8988T (cell line): ENCODE data around the gene MX2.
"Not testable (repeated sequence)": the region's sequence is repeated elsewhere in the genome, so short reads cannot be mapped to it uniquely, and the experiment has no call there.

Experiments
- DNase-seq: peaks from one replicate; pipeline ENCODE4 v3.0.0; 2011

MX2 gene, protein sequence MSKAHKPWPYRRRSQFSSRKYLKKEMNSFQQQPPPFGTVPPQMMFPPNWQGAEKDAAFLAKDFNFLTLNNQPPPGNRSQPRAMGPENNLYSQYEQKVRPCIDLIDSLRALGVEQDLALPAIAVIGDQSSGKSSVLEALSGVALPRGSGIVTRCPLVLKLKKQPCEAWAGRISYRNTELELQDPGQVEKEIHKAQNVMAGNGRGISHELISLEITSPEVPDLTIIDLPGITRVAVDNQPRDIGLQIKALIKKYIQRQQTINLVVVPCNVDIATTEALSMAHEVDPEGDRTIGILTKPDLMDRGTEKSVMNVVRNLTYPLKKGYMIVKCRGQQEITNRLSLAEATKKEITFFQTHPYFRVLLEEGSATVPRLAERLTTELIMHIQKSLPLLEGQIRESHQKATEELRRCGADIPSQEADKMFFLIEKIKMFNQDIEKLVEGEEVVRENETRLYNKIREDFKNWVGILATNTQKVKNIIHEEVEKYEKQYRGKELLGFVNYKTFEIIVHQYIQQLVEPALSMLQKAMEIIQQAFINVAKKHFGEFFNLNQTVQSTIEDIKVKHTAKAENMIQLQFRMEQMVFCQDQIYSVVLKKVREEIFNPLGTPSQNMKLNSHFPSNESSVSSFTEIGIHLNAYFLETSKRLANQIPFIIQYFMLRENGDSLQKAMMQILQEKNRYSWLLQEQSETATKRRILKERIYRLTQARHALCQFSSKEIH

DNA sequence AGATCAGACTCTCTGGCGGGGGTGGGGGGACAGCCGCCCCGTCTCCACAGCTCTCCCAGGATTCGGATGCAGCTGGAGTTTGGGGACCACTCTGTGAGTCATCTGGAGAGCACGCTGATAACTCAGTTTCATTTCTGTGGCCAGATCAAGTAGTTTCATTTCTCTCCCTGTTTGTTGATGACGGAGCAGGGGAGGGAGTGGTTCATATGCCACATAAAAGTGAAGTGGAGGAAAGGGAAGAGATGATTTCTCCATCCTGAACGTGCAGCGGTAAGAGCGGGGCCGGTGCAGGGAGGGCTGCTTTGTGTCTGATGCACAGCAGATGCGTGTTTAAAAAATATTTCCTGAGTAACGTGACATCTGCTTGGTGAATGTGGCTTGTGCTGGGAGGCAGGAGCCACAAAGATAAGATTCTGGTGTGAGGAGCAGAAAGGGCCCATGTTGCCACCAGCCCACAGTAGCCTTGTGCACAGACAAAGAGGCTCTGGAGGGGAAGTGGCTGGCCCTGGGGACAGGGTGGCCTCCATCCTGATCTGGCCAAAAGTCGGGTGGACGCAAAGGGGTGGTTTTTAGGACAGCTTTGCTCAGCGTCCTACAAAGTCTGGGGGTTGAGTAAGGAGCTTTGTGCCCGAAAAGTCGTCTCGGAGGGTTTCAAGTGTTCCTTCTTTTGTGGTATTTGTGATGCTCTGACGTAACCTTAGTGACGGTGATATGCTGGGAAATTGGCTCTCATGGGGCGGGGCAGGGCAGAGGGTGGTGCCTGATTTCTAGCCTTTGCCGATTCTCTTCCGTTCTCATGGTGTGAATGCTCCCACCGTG lies at the start of gene MX2:
MX2 (plus strand) TSS at position 242 of the 819 bp plus-strand sequence. CDS start 14,880 bp downstream, outside the sequence.
- no peak for DNase-seq

DNA sequence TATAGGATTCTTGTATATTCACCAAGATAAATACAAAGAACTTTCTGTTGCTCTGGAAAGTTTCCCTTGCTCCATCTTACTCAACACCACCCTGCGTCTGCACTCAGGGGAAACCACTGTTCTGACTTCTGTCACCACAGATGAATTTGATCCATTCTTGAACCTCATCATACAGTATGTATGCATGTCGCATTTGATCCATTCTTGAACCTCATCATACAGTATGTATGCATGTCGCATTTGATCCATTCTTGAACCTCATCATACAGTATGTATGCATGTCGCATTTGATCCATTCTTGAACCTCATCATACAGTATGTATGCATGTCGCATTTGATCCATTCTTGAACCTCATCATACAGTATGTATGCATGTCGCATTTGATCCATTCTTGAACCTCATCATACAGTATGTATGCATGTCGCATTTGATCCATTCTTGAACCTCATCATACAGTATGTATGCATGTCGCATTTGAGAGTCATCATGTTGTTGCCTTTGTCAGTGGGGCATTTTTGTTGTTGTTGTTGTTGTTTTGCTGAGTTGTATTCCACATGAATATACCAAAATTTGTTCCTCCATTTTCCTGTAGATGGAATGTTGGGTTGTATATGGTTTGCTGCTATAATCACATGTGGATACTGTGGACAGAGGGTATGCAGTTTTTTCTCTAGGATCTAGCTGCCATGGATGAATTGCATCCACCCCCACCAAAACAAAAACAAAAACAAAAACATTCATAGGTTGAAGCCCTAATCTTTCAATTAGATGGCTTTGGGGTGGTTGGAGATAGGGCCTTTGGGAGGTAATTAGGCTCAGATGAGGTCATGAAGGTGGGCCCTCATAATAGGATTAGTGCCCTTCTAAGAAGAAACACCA lies 48.3 kb upstream of the MX2 start:
- DNase-seq = not testable (repeated sequence)

DNA sequence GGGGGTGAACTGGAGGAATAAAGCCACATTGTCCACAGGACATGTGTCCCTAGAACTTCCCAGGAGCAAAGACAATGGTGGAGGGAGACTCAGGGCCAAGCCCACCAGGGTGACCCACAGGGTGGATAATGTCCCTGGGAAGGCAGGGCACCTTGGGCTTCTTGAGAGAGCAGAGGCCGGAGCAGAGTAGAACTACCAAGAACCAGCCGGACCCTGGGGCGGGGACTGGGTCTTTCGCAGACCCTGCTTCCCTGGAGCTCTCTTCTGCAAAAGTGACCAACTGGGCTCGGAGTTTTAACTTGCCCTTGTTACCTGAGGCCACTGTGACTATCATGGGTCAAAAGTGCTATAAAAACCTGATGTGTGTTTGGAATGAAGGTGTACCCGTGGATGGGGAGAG lies 46.1 kb upstream of the MX2 start:
- no peak for DNase-seq

DNA sequence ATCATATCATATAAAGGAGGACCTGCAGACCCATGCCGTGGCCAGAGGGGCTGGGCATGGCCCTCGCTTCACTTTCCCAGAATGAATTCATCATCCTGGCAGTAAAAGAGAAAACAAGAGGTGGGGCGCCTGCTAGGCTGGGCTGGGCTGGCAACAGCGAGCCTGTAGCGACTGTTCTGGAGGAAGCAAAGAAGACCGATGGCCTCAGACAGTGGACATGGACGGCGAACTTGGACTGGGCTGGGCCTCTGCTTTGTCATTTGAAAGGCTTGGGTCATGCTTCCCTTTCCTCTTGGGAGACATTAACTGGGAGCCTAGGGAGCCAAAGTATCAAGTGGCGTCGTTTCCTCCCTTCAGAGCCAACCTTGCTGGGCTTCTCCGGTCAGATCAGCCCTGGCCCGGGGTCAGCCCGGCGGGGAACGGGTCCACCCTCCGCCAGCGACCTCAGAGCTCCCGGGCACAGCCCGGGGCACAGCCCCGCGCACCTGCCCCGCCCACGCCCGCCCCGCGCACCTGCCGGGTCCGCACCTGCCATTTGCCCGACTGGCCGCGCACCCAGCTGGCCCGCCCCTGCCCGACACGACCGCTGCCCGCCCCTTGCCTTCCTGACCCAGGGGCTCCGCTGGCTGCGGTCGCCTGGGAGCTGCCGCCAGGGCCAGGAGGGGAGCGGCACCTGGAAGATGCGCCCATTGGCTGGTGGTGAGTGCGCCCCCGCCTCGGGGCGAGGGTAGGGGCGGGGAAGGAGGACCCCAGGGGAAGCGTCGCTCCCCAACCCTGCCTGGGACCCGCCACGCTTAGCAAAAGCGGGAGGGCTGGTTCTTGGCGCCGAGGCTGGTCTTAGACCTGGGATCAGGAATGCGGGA lies 45.4 kb upstream of the MX2 start, which contains the start of gene FAM3B:
FAM3B (plus strand) TSS at position 602 of the 863 bp plus-strand sequence; CDS start at position 681, 79 bp downstream.
- DNase-seq = no peak

DNA sequence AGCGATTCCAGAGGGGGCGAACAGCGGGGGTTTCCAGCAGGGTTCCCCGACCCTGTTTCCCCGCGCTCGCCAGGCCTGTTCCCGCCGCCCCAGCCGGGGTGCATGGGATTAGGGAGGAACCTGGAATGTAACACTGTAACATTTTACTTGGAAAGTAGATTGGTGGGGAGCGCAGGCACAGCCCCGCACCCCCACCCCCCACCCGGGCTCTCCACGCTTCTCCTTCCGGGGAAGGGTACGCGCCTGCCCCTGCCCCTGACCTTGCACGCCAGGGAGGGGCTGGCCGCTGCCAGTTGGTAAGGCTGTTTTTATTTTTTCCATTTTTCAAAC lies 44.8 kb upstream of the MX2 start:
- no peak for DNase-seq

DNA sequence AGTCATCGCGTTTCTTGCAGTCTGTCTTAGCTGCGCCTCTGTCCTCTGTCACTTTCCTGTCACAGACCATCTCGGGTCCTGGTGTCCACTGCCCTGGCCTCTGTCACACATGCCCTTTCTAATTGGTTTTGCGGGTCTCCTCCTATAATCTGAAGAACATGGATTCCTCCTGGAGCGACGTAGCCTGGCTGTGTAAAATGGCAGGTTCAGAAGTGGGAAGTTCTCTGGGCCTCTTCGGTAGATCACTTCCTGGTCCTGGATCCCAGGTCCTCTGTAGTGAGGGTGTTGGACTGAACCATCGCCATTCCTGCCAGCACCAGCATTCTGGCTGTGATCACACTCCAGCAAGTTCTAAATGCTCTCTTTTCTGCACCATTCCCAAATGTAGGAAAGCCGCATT lies 44.4 kb upstream of the MX2 start:
- no peak for DNase-seq

DNA sequence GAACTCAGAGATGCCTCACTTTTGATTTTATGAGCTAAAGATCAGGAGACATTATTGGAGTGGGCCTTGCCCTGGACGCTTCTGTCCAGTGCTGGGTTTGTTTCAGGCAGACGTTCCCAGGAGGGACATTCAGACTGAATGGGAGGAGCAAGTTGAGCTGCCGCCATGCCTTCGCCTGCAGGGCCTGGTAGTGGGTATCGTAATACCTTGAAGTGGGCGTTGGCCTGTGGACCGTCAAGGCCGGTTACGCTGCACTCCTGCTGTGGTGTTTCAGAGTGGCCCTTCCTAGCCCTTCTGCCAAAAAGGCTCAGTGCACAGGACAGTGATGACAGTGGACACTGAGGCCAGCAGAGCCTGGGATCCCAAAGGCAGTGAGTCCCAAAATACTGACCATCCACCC lies 43.6 kb upstream of the MX2 start:
- DNase-seq = no peak

DNA sequence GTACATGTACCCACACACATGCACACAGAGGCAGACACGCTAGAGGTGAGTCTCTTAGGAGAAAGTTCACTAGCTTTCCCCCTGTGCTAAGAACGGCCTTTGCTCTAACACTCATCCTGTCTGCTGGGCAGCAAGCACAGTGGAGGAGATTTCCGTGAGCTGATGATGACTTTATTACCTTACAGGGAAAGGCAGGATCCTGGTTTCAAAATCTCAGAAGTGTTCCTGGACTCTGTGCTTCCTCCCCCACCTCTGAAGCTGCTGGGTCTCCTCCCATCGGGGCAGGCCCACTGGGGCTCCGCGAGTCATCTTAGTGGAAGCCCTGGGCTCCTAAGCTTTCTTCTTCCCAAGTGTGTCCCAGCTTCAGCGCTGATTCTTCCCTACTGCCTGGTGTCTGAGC lies 42.6 kb upstream of the MX2 start:
- no peak for DNase-seq

DNA sequence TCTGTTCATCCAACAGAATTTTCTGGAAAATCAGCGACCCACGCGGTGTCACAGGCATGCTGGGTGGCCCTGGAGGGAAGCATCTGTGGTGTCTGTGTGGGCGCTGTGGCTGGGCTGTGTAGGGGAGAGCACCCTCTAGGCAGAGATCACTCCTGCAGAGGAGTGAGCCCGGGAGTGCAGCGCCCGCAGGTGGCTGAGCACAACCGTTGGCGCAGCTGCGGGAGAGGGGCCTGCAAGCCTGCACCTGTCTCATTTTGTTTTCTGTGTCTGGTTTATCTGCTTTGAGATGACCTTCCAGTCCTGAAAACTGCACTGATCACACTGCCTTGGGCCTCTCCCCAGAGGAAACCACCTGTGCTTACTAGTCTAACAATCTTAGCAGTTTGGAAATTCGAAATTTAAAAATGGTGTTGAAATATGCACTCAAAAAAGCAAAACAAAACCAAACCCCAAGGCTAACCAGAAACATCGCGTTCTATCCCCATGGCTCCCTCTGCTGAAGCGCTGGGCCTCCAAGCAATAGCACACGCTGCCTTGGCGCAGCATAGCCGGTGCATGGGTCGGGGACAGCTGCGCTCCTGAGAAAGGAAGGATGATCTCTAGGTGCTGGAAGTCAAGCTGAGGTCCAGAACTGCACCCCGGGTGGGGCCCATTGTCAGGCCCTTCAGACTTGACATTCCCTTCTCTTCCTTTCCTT lies 40.5 kb upstream of the MX2 start:
- no peak for DNase-seq

DNA sequence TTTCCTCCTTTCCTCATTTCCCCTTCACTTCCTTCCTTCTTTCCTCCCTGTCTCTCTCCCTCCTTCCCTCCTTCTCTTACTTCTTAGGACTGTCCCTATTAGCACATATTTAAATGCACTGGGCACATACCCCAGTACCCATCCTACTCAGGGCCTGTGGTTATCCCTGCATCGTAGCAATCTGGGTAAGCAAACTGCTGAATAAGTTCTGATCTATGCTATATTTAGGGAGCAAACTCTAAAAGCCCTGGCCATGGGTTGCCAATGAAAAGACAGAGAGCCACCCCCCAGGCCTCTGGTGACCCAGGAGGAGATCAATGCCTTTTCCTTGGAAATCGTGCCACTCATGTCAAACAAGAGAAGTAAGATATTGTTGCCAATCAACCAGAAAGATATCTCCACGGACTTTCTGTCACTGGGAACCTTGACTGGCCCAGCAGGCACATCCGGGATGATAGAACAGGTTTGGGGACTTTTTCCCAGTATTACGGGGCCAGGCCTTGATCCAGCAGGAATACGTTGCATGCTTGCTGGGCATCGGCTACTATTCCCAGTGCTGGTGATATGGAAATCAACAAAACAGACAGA lies 39.8 kb upstream of the MX2 start:
- DNase-seq = no peak

DNA sequence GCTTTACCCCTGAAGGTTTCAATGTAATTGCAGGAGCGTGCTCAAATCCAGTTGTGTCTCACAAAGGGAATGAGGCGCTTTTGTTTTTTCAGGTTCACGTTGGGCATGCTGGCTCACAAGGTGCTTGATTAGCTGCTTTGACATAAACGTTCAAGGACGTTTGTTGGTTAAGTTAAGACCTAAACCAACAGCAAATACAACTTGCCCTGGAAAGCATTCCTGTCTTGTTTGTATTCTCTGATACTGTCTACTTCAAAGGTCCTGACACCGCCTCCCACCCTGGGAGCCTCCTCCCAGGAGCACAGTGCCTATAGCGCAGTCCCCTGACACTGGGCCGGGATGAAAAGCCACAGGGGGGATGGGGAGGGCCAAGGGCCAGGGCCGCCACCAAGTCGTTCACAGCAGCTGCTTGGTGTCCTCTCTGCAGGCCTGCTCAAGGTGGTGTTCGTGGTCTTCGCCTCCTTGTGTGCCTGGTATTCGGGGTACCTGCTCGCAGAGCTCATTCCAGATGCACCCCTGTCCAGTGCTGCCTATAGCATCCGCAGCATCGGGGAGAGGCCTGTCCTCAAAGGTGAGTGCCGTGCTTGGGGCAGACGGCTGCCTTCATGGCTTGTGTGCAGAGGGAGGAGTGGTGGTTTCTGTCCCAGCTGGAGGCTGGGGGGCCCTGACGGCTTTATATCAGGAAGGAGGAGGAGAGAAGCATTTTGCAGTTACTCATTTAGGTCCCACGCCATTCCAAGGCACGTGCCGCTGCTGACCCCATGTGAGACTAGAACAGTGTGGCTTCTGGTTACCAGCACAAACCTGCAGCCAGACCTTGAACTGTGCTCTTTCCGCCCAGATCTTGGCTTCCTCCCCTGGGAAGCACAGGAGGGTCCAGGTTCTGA lies 39.1 kb upstream of the MX2 start:
- DNase-seq = no peak

DNA sequence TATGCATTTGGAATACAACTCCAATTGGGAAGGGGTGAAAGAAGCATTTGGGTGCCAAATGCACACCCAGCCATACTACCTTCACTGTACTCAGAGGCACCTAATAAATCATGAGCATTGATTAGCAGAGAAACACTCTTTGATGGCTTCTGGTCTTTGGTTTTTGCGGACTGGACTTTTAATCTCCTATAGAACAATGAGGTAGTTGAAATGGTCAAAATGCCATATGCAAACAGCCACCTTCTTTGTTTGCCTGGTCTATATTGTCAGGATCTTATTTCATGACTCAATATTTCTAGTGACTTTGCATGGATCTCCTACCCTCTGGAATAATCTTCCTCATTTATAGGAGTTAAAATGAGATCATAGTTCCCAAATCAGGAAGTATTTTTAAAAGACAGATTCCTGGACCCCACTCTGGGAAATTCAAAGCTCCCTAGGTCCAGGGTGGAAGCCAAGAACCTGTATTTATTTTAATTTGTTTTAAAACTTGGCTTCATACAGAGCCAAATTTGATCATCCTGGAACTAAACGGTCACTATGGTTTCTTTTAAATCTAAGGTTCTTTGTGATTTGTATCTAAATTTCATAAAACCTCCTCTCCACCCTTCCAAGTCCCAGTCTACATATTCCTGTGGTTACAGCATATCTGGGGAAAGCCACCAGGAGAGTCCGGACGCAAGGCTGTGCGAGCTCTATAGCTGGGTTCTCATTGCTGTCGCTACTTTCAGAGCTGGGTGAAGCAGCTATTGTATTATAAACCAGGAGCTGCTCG lies 36.5 kb upstream of the MX2 start:
- no peak for DNase-seq

DNA sequence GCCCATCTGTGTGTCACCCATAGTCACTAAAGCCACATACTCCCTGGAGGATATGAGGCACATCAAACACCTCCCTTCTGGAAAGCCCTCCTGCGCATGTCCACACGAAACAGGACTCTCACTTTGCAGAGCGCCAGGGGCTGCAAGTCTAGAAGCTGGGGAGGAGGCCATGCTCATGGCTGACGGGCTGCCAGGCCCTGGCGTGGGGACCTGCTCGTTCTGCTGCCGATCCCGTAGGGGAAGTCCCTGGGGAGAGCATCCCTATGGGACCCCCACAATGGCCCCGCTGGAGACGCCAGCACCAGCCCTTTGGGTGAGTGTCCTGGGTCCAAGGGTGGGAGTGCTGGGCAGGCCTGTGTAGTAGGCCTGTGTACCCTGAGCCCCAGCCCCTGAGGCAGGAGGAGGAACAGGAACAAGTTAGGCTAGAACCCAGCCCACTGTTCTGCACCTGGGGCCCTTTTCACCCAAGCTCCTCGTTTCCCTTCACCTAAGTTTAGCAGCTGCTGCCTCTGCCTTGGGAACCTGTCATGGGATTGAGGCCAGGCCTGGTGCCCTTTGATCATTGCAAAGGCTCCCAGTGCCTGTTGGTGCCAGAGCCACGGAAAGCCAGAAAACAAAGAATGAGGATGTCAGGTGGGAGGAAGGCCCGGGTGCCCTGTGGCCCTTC lies 35.3 kb upstream of the MX2 start:
- no peak for DNase-seq

DNA sequence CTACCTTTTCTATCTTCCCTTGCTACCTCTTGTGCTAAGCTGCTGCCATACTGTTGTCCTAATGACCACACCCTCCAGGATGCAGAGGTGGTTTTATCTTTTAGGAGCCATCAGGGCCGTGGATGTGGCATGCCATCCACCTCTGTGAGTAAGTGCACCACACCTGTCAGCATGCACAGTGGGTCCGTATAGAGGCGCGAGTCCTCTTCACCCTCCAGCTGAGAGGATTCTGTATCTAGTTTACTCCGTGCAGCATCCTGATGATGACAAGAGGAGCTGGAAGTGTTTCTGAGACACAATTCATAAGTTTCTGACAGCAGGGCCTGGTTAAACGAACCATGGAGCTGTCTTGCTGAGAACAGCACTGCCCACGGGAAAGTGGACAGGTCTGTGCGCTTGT lies 34.1 kb upstream of the MX2 start:
- DNase-seq = no peak

DNA sequence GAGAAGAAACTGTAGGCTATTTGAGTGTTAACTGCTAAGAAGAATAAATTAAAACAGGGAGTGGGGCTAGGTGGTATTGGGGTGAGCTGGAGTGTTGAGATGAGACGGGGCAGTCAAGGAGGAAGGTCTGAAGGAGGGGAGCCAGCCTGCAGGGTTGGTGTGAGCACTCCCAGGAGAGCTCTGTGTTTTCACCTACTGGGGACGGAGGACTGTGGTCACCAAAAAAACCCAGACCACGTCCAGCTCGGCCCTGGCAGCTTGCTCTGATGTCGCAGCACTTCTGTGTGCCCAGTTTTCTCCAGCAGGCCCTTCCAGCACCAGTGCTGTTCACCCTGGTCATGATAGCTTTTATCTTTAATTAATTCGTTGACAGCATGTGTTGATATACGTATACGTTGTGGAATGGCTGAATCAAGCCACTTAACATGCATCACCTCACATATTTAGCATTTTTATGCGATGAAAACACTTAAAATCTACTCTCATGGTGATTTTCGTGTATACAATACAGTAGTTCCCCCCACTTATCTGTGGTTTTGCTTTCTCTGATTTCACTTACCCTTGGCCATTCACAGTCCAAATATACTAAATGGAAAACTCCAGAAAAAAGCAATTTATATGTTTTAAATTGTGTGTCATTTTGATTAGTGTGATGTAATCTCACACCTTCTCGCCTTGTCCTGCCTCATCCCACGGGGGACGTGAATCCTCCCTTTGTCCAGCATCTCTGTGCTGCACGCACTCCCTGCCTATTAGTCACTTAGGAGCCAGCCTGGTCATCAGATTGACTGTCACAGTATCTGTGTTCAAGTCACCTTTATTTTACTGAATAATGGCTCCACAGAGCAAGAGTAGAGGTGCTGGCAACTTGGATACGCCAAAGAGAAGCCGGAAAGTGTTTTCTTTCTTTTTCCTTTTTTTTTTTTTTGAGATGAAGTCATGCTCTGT lies 32.9 kb upstream of the MX2 start:
- DNase-seq = no peak

DNA sequence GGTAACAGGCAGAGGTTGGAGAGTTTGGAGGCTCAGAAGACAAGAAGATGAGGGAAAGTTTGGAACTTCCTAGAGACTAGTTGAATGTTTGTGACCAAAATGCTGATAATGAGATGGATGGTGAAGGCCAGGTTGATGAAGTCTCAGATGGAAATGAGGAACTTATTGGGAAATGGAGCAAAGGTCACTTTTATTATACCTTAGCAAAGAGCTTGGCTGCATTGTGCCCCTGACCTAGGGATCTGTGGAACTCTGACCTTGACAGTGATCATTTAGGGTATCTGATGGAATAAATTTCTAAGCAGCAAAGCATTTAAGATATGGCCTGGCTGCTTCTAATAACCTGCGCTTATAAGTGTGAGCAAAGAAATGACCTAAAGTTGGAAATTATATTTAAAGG lies 28.1 kb upstream of the MX2 start:
- DNase-seq = no peak

DNA sequence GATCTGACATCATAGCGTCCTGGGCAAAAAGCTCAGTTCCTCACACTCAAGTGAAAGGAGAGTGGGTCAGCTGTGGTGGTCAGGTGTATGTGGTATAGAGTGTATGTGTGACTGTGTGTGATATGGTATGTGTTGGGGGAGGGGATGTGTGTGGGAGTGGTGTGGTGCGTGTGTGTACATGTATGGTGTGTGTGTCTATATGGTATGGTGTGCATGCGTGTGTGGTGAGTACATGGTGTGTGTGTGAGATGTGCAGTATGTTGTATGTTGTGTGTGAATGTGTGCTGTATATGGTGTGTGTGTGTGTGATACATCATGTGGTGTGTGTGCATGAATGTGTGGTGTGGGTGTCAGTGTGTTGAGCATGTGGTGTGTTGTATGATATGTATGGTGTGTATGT lies 24.3 kb upstream of the MX2 start:
- DNase-seq = no peak
